ENCODE data around the gene PPP6C.
"Not testable (repeated sequence)": the region's sequence is repeated elsewhere in the genome, so short reads cannot be mapped to it uniquely, and the experiment has no call there.

Gene PPP6C

DNA sequence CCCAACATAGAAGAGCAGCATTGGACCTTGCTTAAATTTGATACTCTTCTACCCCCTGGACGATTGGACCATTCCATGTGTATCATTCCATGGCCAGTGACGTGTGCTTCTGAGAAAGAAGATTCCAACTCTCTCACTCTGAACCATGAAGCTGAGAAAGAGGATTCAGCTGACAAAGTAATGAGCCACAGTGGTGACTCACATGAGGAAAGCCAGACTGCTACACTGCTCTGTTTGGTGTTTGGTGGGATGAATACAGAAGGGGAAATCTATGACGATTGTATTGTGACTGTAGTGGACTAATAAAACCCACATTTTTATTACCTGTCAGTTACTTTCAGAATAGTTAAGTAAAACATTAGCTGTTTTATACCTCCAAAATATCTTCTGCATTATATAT is 44.1 kb upstream of the PPP6C start:
- TF ChIP-seq, protein P1, sequence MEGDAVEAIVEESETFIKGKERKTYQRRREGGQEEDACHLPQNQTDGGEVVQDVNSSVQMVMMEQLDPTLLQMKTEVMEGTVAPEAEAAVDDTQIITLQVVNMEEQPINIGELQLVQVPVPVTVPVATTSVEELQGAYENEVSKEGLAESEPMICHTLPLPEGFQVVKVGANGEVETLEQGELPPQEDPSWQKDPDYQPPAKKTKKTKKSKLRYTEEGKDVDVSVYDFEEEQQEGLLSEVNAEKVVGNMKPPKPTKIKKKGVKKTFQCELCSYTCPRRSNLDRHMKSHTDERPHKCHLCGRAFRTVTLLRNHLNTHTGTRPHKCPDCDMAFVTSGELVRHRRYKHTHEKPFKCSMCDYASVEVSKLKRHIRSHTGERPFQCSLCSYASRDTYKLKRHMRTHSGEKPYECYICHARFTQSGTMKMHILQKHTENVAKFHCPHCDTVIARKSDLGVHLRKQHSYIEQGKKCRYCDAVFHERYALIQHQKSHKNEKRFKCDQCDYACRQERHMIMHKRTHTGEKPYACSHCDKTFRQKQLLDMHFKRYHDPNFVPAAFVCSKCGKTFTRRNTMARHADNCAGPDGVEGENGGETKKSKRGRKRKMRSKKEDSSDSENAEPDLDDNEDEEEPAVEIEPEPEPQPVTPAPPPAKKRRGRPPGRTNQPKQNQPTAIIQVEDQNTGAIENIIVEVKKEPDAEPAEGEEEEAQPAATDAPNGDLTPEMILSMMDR (IDR thresholded peaks at IDR 0.05; ENCODE audit: insufficient read depth, low read length, missing control alignments) = no peak
- POLR2A ChIA-PET = interaction anchor here (0.6 to 2.1 kb wide), 5 partner anchors 8 to 42 kb away, joined by 3 to 16 read pairs (median 4); no protein-coding TSS in a partner anchor
- no peak overlapping the region for H3K4me3 ChIP-seq (ENCODE audit: low read depth, low read length)
- DNase-seq (ENCODE audit: low read depth, low spot score) = peak; percentile 95
- CTCF ChIA-PET = no interaction called here

DNA sequence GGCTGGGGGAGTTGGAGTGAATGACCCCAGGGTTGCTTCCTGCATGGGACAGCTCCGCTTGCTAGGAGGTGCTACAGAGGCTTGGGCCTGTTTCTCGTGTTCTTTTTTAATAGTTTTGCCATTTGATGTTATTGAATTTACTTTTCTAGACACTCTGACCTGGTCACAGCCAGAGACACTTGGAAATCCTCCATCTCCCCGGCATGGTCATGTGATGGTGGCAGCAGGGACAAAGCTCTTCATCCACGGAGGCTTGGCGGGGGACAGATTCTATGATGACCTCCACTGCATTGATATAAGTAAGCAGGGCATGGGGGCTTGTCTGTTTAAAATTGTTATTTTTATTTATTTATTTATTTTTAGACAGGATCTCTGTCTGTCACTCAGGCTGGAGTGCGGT is 38.2 kb upstream of the PPP6C start:
- no peak for DNase-seq (ENCODE audit: low read depth, low spot score)
- POLR2A ChIA-PET = interaction anchor here (0.7 to 1.1 kb wide), 2 partner anchors 16 to 32 kb away, joined by 4 read pairs; no protein-coding TSS in a partner anchor
- no peak overlapping the region for H3K4me3 ChIP-seq (ENCODE audit: low read depth, low read length)
- TF ChIP-seq, protein P1 (IDR thresholded peaks at IDR 0.05; ENCODE audit: insufficient read depth, low read length, missing control alignments) = no peak
- CTCF ChIA-PET = no interaction called here

DNA sequence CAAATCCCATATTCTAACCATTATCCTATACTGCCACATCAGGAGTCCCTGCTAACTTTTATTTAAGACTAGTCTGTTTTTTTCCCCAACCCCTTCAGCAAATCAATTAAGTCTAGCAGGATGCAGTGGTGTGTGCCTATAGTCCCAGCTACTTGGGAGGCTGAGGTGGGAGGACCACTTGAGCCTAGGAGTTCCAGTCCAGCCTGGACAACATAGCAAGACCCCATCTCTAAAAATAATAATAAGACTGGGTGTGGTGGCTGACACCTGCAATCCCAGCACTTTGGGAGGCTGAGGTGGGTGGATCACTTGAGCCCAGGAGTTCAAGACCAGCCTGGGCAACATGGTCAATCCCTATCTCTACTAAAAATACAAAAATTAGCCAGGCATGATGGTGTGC is 35.3 kb upstream of the PPP6C start:
- POLR2A ChIA-PET = interaction anchor here (1.0 kb wide), 1 partner anchor 18 kb away, joined by 5 read pairs; no protein-coding TSS in a partner anchor
- CTCF ChIA-PET; H3K4me3 ChIP-seq (ENCODE audit: low read depth, low read length); DNase-seq (ENCODE audit: low read depth, low spot score): not testable (repeated sequence)

DNA sequence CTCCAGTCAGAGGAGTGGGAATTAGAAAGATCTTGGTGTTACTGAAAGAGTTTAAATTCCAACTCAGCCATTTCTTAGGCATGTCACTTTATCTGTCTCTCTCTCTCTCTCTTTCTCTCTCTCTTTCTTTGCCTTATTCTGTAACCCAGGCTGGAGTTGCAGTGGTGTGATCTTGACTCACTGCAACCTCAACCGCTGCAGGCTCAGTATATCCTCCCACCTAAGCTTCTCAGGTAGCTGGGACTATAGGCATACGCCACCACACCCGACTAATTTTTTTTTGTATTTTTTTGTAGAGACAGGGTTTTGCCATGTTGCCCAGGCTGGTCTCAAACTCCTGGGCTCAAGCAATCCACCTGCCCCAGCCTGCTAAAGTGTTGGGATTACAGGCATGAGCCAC is 29.0 kb upstream of the PPP6C start:
- POLR2A ChIA-PET = interaction anchor here (0.7 kb wide), 1 partner anchor 9 kb away, joined by 3 read pairs; no protein-coding TSS in a partner anchor
- H3K4me3 ChIP-seq (ENCODE audit: low read depth, low read length) = no peak overlapping the region

DNA sequence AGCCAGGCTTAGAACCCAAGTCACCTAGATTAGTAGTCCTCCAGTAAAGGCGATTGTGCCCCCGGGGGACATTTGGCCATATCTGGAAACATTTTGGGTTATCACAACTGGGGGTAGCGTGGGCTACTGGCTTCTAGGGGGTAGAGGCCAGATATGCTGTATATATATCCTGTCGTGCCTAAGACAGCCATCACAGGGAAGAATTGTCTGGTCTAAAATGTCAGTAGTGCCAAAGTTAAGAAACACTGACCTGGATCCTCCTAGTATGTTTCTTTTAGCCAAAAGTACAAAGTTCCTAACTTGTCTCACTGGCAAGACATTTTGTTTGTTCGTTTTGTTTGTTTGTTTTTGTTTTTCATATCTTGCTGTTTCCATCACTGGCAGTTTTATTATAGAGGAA is 24.6 kb upstream of the PPP6C start:
- ChIA-PET CTCF (no interaction called here), POLR2A (no interaction called here)
- no peak for DNase-seq (ENCODE audit: low read depth, low spot score)

More for the DNA sequence above, 29.0 kb upstream of the PPP6C start:
- no peak for DNase-seq (ENCODE audit: low read depth, low spot score)
- CTCF ChIA-PET = no interaction called here
- TF ChIP-seq, protein P1 (IDR thresholded peaks at IDR 0.05; ENCODE audit: insufficient read depth, low read length, missing control alignments) = no peak

DNA sequence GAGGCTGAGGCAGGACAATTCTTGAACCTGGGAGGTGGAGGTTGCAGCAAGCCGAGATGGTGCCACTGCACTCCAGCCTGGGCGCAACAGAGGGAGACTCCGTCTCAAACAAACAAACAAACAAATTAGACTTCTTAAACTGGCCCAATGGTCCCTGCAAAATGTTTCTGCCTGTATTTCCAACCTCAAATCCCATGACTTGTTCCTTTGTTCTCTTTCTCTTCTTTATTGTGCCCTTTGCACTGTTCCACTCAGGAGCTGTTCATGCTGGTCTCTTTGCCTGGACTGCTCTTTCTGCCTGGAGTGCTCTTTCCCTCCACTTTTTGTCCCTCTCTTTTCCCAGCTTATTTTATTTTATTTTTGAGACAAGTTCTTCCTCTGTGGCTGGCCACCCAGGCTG is 14.9 kb upstream of the PPP6C start:
- no peak overlapping the region for H3K4me3 ChIP-seq (ENCODE audit: low read depth, low read length)
- TF ChIP-seq, protein P1 (IDR thresholded peaks at IDR 0.05; ENCODE audit: insufficient read depth, low read length, missing control alignments) = no peak
- DNase-seq (ENCODE audit: low read depth, low spot score) = no peak
- ChIA-PET POLR2A (interaction anchor here (0.6 kb wide), 1 partner anchor 230 kb away, joined by 3 read pairs; no protein-coding TSS in a partner anchor), CTCF (interaction anchor here (0.7 kb wide), 1 partner anchor 14 kb away, joined by 3 read pairs; no protein-coding TSS in a partner anchor)

More for the DNA sequence above, 24.6 kb upstream of the PPP6C start:
- TF ChIP-seq, protein P1 (IDR thresholded peaks at IDR 0.05; ENCODE audit: insufficient read depth, low read length, missing control alignments) = no peak
- no peak overlapping the region for H3K4me3 ChIP-seq (ENCODE audit: low read depth, low read length)
